IPS-18c (cell line): Measurements from ENCODE around the gene COL6A1.
A peak's percentile ranks its signal among the peaks of the same experiment; 100 is the strongest.

Experiments
- H3K4me3 ChIP-seq: 2 replicates; pipeline ENCODE4 v1.7.0; 2013; ENCODE audit warnings: low read depth, mild to moderate bottlenecking, low read length, moderate library complexity; ENCODE audit not compliant: insufficient read depth
- H3K9me3 ChIP-seq: one replicate; pipeline ENCODE4 v1.6.1; 2013; ENCODE audit warnings: mild to moderate bottlenecking, low read length, moderate library complexity; ENCODE audit not compliant: control insufficient read depth, insufficient read depth

Gene COL6A1, protein sequence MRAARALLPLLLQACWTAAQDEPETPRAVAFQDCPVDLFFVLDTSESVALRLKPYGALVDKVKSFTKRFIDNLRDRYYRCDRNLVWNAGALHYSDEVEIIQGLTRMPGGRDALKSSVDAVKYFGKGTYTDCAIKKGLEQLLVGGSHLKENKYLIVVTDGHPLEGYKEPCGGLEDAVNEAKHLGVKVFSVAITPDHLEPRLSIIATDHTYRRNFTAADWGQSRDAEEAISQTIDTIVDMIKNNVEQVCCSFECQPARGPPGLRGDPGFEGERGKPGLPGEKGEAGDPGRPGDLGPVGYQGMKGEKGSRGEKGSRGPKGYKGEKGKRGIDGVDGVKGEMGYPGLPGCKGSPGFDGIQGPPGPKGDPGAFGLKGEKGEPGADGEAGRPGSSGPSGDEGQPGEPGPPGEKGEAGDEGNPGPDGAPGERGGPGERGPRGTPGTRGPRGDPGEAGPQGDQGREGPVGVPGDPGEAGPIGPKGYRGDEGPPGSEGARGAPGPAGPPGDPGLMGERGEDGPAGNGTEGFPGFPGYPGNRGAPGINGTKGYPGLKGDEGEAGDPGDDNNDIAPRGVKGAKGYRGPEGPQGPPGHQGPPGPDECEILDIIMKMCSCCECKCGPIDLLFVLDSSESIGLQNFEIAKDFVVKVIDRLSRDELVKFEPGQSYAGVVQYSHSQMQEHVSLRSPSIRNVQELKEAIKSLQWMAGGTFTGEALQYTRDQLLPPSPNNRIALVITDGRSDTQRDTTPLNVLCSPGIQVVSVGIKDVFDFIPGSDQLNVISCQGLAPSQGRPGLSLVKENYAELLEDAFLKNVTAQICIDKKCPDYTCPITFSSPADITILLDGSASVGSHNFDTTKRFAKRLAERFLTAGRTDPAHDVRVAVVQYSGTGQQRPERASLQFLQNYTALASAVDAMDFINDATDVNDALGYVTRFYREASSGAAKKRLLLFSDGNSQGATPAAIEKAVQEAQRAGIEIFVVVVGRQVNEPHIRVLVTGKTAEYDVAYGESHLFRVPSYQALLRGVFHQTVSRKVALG

DNA sequence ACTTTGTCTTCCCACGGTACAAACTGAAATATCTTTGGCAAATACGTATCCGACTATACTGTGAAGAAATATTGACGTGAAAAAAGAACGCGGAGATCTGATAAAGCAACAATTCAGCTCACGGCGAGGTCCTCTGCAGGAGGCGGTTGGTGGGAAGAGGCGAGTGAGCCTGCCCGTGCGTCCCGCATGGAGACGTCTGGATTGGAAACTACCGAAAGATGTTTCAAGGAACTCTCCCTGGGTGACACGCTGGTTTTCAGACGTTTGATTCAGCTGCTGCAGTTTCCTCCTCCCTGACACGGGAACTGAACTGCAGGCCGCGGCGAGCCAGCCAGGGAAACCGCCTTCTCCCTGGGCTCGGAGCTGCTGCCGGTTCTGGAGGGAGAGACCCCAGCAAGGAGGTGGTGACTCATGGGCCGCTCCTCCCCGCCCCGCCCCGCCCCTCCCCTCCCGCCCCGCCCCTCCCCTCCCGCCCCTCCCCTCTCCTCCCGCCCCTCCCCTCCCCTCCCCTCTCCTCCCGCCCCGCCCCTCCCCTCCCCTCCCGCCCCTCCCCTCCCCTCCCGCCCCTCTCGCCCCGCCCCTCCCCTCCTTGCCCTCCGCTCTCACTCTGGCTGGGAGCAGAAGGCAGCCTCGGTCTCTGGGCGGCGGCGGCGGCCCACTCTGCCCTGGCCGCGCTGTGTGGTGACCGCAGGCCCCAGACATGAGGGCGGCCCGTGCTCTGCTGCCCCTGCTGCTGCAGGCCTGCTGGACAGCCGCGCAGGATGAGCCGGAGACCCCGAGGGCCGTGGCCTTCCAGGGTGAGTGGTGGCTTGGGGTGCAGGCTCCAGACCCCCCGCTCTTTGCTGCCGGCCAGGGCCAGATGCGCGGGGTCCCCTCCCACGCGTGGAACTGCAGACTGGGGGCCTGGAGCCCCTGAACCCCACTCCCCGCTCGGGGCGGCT lies at the start of gene COL6A1:
COL6A1 (plus strand) TSS at position 620 of the 941 bp plus-strand sequence; CDS start at position 701, 81 bp downstream.
- Histone ChIP-seq H3K9me3 (no peaks in the 10 kb centered on the region), H3K4me3 (peak within 1 kb of the TSS; percentile 70)

DNA sequence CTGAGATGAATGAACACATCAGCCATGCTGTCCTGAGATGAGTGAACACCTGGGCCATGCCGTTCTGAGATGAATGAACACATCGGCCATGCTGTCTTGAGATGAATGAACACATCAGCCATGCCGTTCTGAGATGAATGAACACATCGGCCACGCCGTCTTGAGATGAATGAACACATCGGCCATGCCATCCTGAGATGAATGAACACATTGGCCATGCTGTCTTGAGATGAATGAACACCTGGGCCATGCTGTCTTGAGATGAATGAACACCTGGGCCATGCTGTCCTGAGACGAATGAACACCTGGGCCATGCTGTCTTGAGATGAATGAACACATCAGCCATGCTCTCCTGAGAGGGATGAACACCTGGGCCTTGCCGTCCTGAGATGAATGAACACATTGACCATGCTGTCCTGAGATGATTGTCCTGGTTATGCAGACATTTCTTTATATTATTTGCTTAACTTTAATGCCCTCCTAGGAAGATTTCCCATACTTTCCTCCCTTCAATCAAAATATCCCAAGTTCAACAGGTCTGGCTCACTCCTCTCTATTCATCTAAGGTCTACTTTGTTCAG lies 48.6 kb upstream of the COL6A1 start:
- H3K4me3 ChIP-seq = no peak overlapping the region
- H3K9me3 ChIP-seq = peaks cover 25% of the 10 kb centered on the region

DNA sequence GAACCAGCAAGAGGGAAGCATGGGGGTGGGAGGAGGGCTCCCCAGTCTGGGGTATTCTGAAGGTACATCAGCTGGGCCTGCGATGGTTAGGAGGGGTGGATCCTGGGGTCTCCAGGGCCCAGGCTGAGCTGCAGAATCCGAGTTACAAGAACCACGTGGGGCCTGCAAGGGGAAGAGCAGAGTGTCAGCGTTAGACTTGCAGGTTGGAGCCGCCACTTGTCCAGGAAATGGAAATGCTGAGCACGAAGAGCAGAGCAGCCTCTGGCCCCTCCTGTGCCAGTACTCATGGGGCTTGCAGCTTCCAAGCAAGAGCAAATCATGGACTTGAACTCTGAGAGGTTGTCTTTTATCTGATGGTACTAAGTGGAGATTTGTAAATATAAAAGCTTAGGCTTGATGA lies 47.5 kb upstream of the COL6A1 start:
- no peak overlapping the region; the same call in 1 of the 2 replicates for H3K4me3 ChIP-seq
- H3K9me3 ChIP-seq = peaks cover 25% of the 10 kb centered on the region

DNA sequence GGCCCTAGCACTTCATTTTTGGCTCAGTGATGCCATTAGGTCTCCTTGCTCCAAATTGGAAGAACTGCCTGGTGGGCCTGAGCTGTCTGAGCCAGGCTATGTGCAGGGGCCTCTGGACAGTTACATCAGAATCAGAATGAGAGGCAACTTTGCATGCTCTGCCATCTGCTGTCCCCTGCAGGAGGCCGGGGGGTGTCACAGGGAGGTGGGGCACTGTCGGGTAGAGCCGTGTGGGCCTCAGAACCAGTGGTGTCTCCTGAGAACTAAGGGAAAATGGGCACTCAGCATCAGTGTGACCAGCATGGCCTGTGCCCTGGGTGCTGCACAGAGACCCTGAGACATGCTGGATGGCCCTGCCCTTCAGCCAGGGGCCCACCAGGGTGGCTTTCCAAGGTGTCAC lies 47.0 kb upstream of the COL6A1 start:
- Histone ChIP-seq H3K4me3 (no peak overlapping the region), H3K9me3 (peaks cover 25% of the 10 kb centered on the region)

DNA sequence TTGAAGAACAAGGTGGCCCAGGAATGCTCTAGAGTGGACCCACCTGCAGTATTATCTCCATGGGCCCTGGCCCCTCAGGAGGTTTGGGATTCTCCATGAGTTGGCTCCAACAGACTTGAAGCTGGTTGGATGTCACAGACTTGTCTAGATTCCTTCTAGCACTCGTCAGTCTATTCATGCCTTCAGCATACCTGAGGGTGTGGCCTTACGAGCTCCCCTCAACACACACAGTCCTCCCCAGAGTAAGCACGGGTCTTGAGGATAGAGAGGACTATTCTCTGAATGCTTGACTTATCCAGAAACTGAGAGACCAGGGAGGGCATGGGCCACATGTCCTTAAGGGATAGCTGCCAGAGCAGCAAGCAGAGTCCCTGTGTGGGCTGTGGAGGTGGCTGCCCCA lies 45.9 kb upstream of the COL6A1 start:
- peaks cover 27% of the 10 kb centered on the region for H3K9me3 ChIP-seq

DNA sequence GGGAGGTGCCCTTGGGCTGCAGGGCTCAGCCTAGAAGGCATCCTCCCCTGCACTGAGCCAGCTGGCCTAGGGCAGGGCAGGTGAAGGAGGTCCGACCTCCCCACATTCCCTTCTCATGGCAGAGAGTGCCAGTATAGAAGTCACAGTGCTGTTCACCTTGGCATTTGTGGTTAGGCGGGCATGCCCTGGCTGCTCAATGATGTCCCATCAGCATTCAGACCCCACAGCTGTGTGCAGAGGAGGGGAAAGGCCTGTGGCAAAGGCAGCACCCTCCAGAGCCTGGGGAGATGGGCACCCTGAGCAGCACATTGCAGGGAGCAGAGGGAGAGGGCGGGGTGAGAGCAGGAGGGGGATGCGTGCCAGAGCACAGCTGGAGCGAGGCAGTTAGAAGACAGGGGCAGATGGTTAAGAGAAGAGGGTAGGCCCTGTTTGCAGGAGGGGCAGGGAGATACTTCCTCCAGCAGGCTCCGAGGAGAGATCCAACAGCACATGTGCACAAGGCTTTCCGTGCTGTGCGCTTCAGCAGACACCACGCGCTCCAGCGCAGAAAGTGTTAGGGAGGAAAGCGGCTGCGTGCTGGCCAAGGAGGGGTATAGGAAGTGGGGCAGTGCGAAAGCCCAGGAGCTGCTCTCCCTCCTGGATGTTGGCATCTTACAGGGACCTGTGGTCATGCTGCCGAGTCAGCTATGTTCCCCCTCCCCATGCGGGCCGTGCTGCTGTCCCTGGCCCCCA lies 43.7 kb upstream of the COL6A1 start:
- peaks cover 23% of the 10 kb centered on the region for H3K9me3 ChIP-seq
- no peak overlapping the region for H3K4me3 ChIP-seq

More for the DNA sequence above, 45.9 kb upstream of the COL6A1 start:
- no peak overlapping the region for H3K4me3 ChIP-seq

DNA sequence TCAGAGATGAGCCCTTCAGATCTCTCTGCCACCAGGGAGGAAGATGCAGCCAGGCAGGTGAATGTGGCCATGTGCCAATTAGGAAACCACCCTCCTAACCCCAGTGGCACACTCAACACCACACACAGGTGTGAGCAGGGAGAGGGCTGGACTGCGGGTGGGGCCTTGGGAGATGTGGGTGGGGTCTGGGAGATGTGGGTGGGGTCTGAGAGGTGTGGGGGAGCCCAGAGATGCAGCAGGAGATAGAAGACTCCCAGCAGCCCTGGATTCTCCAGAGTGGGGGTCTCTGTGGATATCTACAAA lies 43.2 kb upstream of the COL6A1 start:
- Histone ChIP-seq H3K4me3 (no peak overlapping the region), H3K9me3 (peaks cover 23% of the 10 kb centered on the region)

DNA sequence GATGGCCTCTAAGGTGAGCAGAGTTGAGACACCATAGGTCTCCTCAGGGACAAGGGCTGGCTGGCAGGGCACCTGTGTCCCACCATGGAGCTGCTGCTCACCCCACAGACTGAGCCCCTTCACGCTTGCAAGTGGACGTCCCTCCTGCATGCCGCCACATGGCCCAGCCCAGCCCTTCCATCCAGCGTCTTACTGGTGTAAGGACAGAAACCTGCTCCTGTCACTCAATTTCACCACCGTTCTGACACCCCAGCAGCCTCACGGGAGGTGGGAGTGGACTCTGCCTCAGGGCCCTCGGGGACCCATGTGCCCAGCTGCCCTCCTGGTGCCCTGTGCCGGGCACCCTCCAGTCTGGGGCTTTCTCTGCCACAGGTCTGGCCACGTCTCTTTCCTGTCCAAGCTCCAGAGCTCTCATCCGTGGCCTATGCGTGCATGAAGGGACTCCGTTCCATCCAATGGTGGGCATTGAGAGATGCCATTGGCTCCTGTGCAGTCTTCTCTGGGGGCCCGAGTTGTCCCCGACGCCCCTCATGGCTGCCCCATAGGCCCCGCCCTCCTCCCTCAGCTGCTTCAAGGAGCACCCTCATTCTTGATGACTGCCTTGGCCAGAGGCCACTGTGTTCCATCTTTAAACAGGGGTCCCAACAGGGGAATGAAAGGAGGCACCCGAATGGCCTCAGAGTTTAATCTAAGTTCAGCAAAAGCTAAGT lies 42.6 kb upstream of the COL6A1 start:
- peaks cover 20% of the 10 kb centered on the region for H3K9me3 ChIP-seq
- H3K4me3 ChIP-seq = no peak overlapping the region; the same call in 1 of the 2 replicates

DNA sequence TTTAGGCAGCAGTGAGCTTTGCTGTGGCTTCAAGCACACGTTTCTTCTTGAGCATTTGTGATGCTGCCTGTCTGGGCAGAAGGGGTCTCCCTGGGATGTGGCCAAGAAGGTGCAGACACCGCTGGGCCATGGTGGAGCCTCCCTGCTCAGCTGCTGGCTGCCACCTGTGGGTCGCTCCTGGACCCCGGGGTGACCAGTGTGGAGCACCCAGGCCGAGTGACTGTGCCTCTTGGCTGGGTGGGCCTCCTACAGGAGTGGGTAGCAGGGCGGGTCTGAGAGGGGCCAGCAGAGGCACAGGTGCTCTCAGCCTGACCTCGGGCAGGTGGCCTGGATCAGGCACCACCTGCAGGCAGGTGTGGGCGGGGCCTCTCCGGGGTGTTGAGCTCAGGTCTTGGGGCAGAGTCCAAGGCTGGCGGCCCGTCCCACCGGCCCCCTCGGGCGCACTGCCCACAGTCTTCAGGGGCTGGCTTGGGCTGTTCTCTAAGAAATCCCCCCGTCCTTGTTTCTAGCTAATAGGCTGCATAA lies 42.0 kb upstream of the COL6A1 start:
- Histone ChIP-seq H3K4me3 (no peak overlapping the region), H3K9me3 (peaks cover 19% of the 10 kb centered on the region)

DNA sequence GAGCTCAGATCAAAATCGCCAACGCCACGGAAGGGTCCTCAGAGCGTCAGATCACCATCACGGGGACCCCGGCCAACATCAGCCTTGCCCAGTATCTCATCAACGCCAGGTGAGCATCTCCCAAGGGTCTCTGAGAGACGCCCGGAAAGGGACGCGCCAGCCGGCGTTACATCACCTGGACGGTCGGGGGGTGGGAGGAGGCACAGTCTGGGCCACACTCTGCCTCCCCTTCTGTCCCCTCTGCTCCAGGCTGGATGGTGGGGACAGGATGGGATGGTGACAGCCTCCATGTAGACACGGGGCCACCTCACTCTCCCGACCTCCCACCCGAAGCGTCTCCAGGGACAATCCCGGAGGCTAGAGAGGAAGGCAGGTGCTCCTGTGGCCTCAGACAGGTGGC lies 41.5 kb upstream of the COL6A1 start:
- H3K4me3 ChIP-seq = no peak overlapping the region
- peaks cover 19% of the 10 kb centered on the region for H3K9me3 ChIP-seq

DNA sequence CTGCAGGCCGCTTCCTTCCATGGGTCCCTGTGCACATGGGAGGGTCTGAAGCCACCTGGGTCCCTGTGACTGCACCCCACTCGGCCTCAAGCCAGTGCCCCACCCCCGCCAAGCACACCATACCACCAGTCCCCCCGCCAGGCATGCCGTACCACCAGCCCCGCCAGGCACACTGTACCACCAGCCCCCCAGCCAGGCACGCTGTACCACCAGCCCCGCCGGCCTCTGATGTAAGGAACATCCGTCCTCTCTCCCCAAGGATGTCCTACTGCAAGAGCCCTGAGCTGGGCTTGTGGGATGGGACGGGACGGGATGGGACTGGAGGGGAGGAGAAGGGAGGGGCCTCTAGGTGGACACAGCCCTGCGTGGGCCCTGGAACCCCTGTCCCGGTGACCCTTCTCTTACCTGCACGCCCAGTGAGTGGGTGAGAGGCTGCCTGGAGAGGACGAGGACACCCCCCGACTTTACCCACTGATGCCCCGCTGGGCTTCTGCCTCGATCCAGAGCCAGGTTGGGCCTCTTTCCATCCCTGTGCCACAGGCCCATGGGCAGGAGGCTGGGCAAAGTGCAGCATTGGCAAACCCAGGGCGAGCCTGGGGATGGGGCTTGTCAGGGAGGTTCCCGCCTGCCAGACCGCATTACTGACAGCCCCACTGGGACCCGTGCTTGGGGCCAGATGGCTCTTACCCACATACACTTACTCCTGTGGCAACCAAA lies 40.8 kb upstream of the COL6A1 start:
- Histone ChIP-seq H3K4me3 (no peak overlapping the region), H3K9me3 (peaks cover 15% of the 10 kb centered on the region)

DNA sequence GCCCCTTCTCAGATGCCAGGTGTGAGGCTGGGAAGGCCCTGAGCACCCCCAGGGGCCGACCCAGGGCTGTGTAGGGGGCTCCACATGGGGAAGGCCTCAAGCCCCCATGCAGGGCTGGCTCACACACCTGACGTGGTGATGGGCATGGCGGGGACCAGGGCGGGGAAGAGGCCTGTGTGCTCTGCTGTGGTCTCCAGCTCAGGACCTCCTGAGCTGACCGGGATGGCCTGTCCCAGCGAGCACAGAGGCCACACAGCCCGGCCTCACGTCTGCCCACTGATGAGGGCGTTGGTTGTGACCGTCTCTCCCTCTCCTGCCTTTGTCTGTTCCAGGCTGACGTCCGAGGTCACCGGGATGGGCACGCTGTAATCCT lies 40.2 kb upstream of the COL6A1 start:
- no peak overlapping the region for H3K4me3 ChIP-seq
- peaks cover 10% of the 10 kb centered on the region for H3K9me3 ChIP-seq

DNA sequence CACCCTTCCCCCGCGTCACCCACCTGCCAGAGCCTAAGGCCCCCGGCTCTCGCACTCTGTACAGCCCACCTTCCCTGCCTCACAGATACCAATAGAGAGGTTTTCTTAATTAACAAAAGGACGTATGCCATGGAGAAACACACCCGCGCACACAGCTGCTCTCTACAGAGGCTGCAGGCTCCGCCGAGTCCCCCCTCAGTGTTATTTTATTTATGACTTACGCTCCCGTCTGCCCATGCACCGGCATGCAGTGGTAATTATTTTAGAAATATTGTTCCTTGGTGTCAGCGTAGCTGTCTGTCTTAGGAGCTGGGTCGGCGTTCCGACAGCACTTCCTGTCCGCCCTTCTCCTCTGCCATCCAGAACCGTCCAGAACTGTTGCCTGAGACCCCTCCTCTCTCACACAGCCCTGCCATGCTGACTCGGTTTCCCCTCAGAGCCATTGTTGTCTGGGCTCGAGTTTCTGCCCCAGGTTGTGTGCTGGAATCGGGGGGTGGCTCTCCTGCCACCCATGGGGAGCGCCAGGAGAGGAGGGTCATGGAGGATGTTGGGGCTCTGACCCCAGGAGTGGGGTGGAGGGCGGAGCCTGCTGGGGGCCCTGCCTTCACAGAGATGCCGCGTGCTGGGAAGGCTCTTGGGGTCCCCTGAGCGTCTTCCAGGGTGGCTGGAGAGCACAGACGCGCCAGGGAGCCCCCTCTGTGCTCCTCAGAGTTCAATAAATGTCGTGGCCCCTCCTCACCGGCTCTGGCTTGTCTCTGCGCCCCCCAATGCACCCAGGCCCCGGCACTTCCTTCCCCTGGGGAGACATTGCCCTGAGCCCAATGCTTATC lies 39.6 kb upstream of the COL6A1 start:
- peaks cover 5% of the 10 kb centered on the region for H3K9me3 ChIP-seq
- H3K4me3 ChIP-seq = no peak overlapping the region
